Spleen (tissue), 11 donors: ENCODE measurements around the gene DRAXIN. TPM values are rescaled to one million over a fixed set of nuclear protein-coding genes. Genes with fewer than 3 reads are reported as not detected.

Source experiments
- DNase-seq: peaks from one replicate; pipeline ENCODE4 v3.0.0-alpha.2; 2020
- H3K27ac ChIP-seq, 8 donors: fragments of 200-600 bp; sonication (generic) in 7 of 8; 1 replicate in 4 of 8; 2 replicates in 4 of 8; pipeline versions ENCODE4 v1.5.0 to v1.8.0; 2016 to 2021; ENCODE audit warnings: inconsistent platforms in 4 of 8, mild to moderate bottlenecking in 4 of 8, moderate library complexity in 1 of 8
- H3K27me3 ChIP-seq, 7 donors: fragments of 200-600 bp; sonication (generic) in 6 of 7; replicated peaks in 1 of 7; 1 replicate in 4 of 7; 2 replicates in 3 of 7; pipeline versions ENCODE4 v1.5.0 to v1.8.0; 2016 to 2021; ENCODE audit warnings: inconsistent platforms in 3 of 7, mild to moderate bottlenecking in 1 of 7
- H3K36me3 ChIP-seq, 6 donors: fragments of 200-600 bp; sonication (generic) in 5 of 6; 1 replicate in 4 of 6; 2 replicates in 2 of 6; pipeline versions ENCODE4 v1.5.0 to v1.8.0; 2016 to 2021; ENCODE audit warnings: inconsistent platforms in 2 of 6
- H3K4me1 ChIP-seq, 6 donors: fragments of 200-600 bp; sonication (generic) in 5 of 6; 1 replicate in 3 of 6; 2 replicates in 3 of 6; pipeline versions ENCODE4 v1.5.0 to v1.8.0; 2016 to 2021; ENCODE audit warnings: inconsistent platforms in 3 of 6
- H3K4me3 ChIP-seq, 8 donors: fragments of 200-600 bp; sonication (generic) in 7 of 8; 1 replicate in 4 of 8; 2 replicates in 4 of 8; pipeline versions ENCODE4 v1.5.0 to v1.8.0; 2016 to 2021; ENCODE audit warnings: inconsistent platforms in 4 of 8, mild to moderate bottlenecking in 4 of 8, moderate library complexity in 2 of 8
- H3K9me3 ChIP-seq, 8 donors: fragments of 200-600 bp; sonication (generic) in 7 of 8; 1 replicate in 4 of 8; 2 replicates in 4 of 8; pipeline versions ENCODE4 v1.5.0 to v1.8.0; 2016 to 2021; ENCODE audit warnings: inconsistent platforms in 4 of 8
- CTCF ChIP-seq, 11 experiments: fragments of 200-600 bp in 7 of 11; fragments of 450-650 bp in 4 of 11; sonication (generic) in 4 of 11; IDR thresholded peaks in 8 of 11; conservative IDR thresholded peaks in 3 of 11; 1 replicate in 7 of 11; 2 replicates in 4 of 11; pipeline versions ENCODE4 v1.4.0 to v1.8.0; 2016 to 2021; ENCODE audit warnings: antibody characterized with exemption in 11 of 11, inconsistent platforms in 4 of 11, mild to moderate bottlenecking in 1 of 11
- POLR2A ChIP-seq, 3 donors: fragments of 450-650 bp; IDR thresholded peaks; one replicate each; pipeline ENCODE4 v1.5.1; 2017; ENCODE audit warnings: antibody characterized with exemption in 3 of 3, mild to moderate bottlenecking in 1 of 3
- POLR2AphosphoS5 ChIP-seq, 3 donors: sonication (generic); formaldehyde crosslinking; IDR thresholded peaks; one replicate each; pipeline ENCODE4 v1.5.1; 2017; ENCODE audit warnings: antibody characterized with exemption in 3 of 3
- WGBS, 5 donors: extraction: QIAGEN DNeasy Blood & Tissue Kit in 3 of 5; methylation state at CpG; one replicate each; pipeline versions ENCODE4 v1.1.5 to v1.1.7; 2013 to 2018; 5-methylcytosine and 5-hydroxymethylcytosine counted together
- intact Hi-C: fragments of 100-400 bp; cut with DNase I; formaldehyde crosslinking; loops from one replicate; pipeline ENCODE4 v1.15.0; 2023; ENCODE audit warnings: low total_unique reads
- polyA plus RNA-seq, 3 donors: library from polyadenylated mRNA; stranded (reverse); fragments of 200-250 nt; gene quantifications; one replicate each; pipeline ENCODE4 v1.2.1, GENCODE V29; 2013
- total RNA-seq, 7 donors: library from RNA; depleted of rRNA in 3 of 7; stranded (reverse); fragments of >200 nt in 3 of 7; fragmentation: NEBNext Ultra II Directional in 4 of 7; extraction: Animal tissue kit (Norgen Biotek cat#: 25700) in 4 of 7; gene quantifications; one replicate each; pipeline versions ENCODE4 v1.1.0 to v1.2.1, GENCODE V29; 2016 to 2021
- donor health status: healthy with polysubstance abuse.
- donor health status: DM: no; HTN: no; CAD: no; lungs with moderate emphysema.
- donor health status: DM: no; HTN: no; CAD: no.
- donor health status: Bipolar disorder and iron deficiency.
- donor health status: healthy.
- donor health status: DM: no; HTN: no; CAD: no.
- donor health status: DM: yes; HTN: yes; CAD: no.

Gene DRAXIN
- total and polyA plus RNA-seq, 10 donors: 0.04 to 0.37 (median 0.10) TPM; not detected in 3

GRCh38 chr1:11648039-11648438 is 43.5 kb upstream of the DRAXIN start:
- TF ChIP-seq CTCF (IDR thresholded peaks at IDR 0.05 in 8 of 11, conservative IDR thresholded peaks at IDR 0.05 in 3 of 11) (no peak), POLR2AphosphoS5 (IDR thresholded peaks at IDR 0.05) (no peak), POLR2A (IDR thresholded peaks at IDR 0.05) (no peak)
- no peaks in the 10 kb centered on the region for H3K9me3 ChIP-seq
- 76 to 91% (median 87%) methylated on average over 6 of the region's 6 CpGs for WGBS, 5 donors
- no peak overlapping the region for H3K4me3 ChIP-seq
- no peaks in the 10 kb centered on the region for H3K36me3 ChIP-seq
- intact Hi-C loops: loop anchor here (5.0 to 10.0 kb wide), 2 partner anchors 173 to 611 kb away; partner anchors contain the start of gene DISP3
- H3K4me1 ChIP-seq: peaks cover 0 to 31% (median 28%) of the 10 kb centered on the region in 6 donors
- DNase-seq: no peak
- no peak overlapping the region for H3K27ac ChIP-seq
- peaks cover 0 to 50% (median 12%) of the 10 kb centered on the region in 7 donors for H3K27me3 ChIP-seq

- peak overlapping the region in 2 of 8 donors; percentile 5 to 63 for H3K4me3 ChIP-seq
- TF ChIP-seq POLR2A (IDR thresholded peaks at IDR 0.05) (no peak), POLR2AphosphoS5 (IDR thresholded peaks at IDR 0.05) (no peak), CTCF (IDR thresholded peaks at IDR 0.05 in 8 of 11, conservative IDR thresholded peaks at IDR 0.05 in 3 of 11) (no peak)
- no peaks in the 10 kb centered on the region for H3K36me3 ChIP-seq
- DNase-seq: peak; percentile 82
- H3K4me1 ChIP-seq: peaks cover 0 to 36% (median 31%) of the 10 kb centered on the region in 6 donors
- peaks cover 0 to 53% (median 12%) of the 10 kb centered on the region in 7 donors for H3K27me3 ChIP-seq
- H3K9me3 ChIP-seq: no peaks in the 10 kb centered on the region
- WGBS, 5 donors: 24 to 49% (median 29%) methylated on average over 23 to 30 of the region's 30 CpGs
- H3K27ac ChIP-seq: no peak overlapping the region
- intact Hi-C loops: loop anchor here (5.0 to 10.0 kb wide), 2 partner anchors 174 to 611 kb away; partner anchors contain the start of gene DISP3
Measured at GRCh38 chr1:11648732-11649158, 42.8 kb upstream of the DRAXIN start.

- H3K36me3 ChIP-seq: no peaks in the 10 kb centered on the region
- no peak overlapping the region for H3K27ac ChIP-seq
- H3K4me1 ChIP-seq: peaks cover 0 to 40% (median 36%) of the 10 kb centered on the region in 6 donors
- peaks cover 0 to 54% (median 12%) of the 10 kb centered on the region in 7 donors for H3K27me3 ChIP-seq
- 17 to 32% (median 26%) methylated on average over 8 to 9 of the region's 9 CpGs for WGBS, 5 donors
- no peaks in the 10 kb centered on the region for H3K9me3 ChIP-seq
- TF ChIP-seq CTCF (IDR thresholded peaks at IDR 0.05 in 8 of 11, conservative IDR thresholded peaks at IDR 0.05 in 3 of 11): no peak
- TF ChIP-seq POLR2A (IDR thresholded peaks at IDR 0.05): no peak
- no peak for TF ChIP-seq POLR2AphosphoS5 (IDR thresholded peaks at IDR 0.05)
- DNase-seq: no peak
- peak overlapping the region in 2 of 8 donors; percentile 5 to 63 for H3K4me3 ChIP-seq
- intact Hi-C loops: loop anchor here (5.0 to 10.0 kb wide), 2 partner anchors 174 to 612 kb away; partner anchors contain the start of gene DISP3
Measured at GRCh38 chr1:11649237-11649623, 42.3 kb upstream of the DRAXIN start.

GRCh38 chr1:11649624-11650330 is 41.7 kb upstream of the DRAXIN start:
- H3K4me3 ChIP-seq: peak overlapping the region in 4 of 8 donors; percentile 23 to 63 (median 32)
- peak overlapping the region in 4 of 8 donors; percentile 5 to 67 (median 42) for H3K27ac ChIP-seq
- H3K36me3 ChIP-seq: no peaks in the 10 kb centered on the region
- TF ChIP-seq POLR2AphosphoS5 (IDR thresholded peaks at IDR 0.05): no peak
- no peak for TF ChIP-seq CTCF (IDR thresholded peaks at IDR 0.05 in 8 of 11, conservative IDR thresholded peaks at IDR 0.05 in 3 of 11)
- no peak for TF ChIP-seq POLR2A (IDR thresholded peaks at IDR 0.05)
- H3K9me3 ChIP-seq: no peaks in the 10 kb centered on the region
- intact Hi-C loops: loop anchor here (5.0 to 10.0 kb wide), 3 partner anchors 73 to 612 kb away; partner anchors contain the start of gene DISP3
- peak; percentile 83 for DNase-seq
- peaks cover 0 to 54% (median 12%) of the 10 kb centered on the region in 7 donors for H3K27me3 ChIP-seq
- peaks cover 0 to 43% (median 39%) of the 10 kb centered on the region in 6 donors for H3K4me1 ChIP-seq
- WGBS, 5 donors: 41 to 51% (median 44%) methylated on average over 18 to 21 of the region's 21 CpGs
